Mesenchymal stem cell (in vitro differentiated cells and primary cell): ENCODE results near the gene PPP1R12B.
"Not testable (repeated sequence)": the region's sequence is repeated elsewhere in the genome, so short reads cannot be mapped to it uniquely, and the experiment has no call there.

ENCODE experiments used
- DNase-seq: peaks from one replicate; pipeline ENCODE4 v3.0.0-alpha.2; 2013
- H2AFZ ChIP-seq: one replicate; pipeline ENCODE4 v1.6.1; 2013; ENCODE audit warnings: low read depth, mild to moderate bottlenecking, control low read depth, inconsistent platforms, low read length, moderate library complexity
- H2AK5ac ChIP-seq: 2 replicates; pipeline ENCODE4 v1.6.1; 2013; ENCODE audit warnings: low read length, moderate library complexity, mild to moderate bottlenecking, inconsistent platforms; ENCODE audit not compliant: severe bottlenecking
- H2BK120ac ChIP-seq: one replicate; pipeline ENCODE4 v1.6.1; 2013; ENCODE audit warnings: low read depth, mild to moderate bottlenecking, inconsistent platforms, low read length, moderate library complexity
- H2BK12ac ChIP-seq, 2 experiments: one replicate each; pipeline ENCODE4 v1.6.1; 2013; ENCODE audit warnings: inconsistent platforms in 2 of 2, low read length in 2 of 2, mild to moderate bottlenecking in 2 of 2, moderate library complexity in 2 of 2, control low read depth in 1 of 2
- H2BK15ac ChIP-seq: one replicate; pipeline ENCODE4 v1.6.1; 2013; ENCODE audit warnings: mild to moderate bottlenecking, low read depth, inconsistent platforms; ENCODE audit not compliant: poor library complexity, severe bottlenecking
- H2BK5ac ChIP-seq: 2 replicates; pipeline ENCODE4 v1.6.1; 2013; ENCODE audit warnings: low read depth, mild to moderate bottlenecking, low read length, control low read depth, inconsistent platforms; ENCODE audit not compliant: poor library complexity, severe bottlenecking
- H3K14ac ChIP-seq, 2 experiments: one replicate each; pipeline ENCODE4 v1.6.1; 2013; ENCODE audit warnings: inconsistent platforms in 2 of 2, low read length in 2 of 2, control low read depth in 1 of 2, mild to moderate bottlenecking in 1 of 2, moderate library complexity in 1 of 2
- H3K18ac ChIP-seq, 2 experiments: one replicate each; pipeline ENCODE4 v1.6.1; 2013; ENCODE audit warnings: inconsistent platforms in 2 of 2, low read length in 2 of 2, control low read depth in 1 of 2, low read depth in 1 of 2, mild to moderate bottlenecking in 1 of 2
- H3K23ac ChIP-seq, 2 experiments: one replicate each; pipeline ENCODE4 v1.6.1; 2013; ENCODE audit warnings: inconsistent platforms in 2 of 2, low read length in 2 of 2, mild to moderate bottlenecking in 2 of 2, moderate library complexity in 2 of 2, control low read depth in 1 of 2
- H3K27ac ChIP-seq: 2 replicates; pipeline ENCODE4 v1.5.1; 2013; ENCODE audit warnings: mild to moderate bottlenecking, moderate library complexity, low read length, control low read depth, inconsistent platforms; ENCODE audit not compliant: poor library complexity, severe bottlenecking
- H3K27me3 ChIP-seq, 2 experiments: 2 replicates each; pipeline versions ENCODE4 v1.6.1 to v1.7.0; 2013; ENCODE audit warnings: low read length in 2 of 2, mild to moderate bottlenecking in 2 of 2, moderate library complexity in 2 of 2, control low read depth in 1 of 2, inconsistent platforms in 1 of 2; ENCODE audit not compliant: control insufficient read depth in 1 of 2, insufficient read depth in 1 of 2
- H3K36me3 ChIP-seq, 2 experiments: 2 replicates each; pipeline versions ENCODE4 v1.6.1 to v1.7.0; 2013; ENCODE audit warnings: low read length in 2 of 2, control low read depth in 1 of 2, inconsistent platforms in 1 of 2, low read depth in 1 of 2, mild to moderate bottlenecking in 1 of 2; ENCODE audit not compliant: insufficient read depth in 2 of 2, control insufficient read depth in 1 of 2
- H3K4ac ChIP-seq, 2 experiments: one replicate each; pipeline ENCODE4 v1.6.1; 2013; ENCODE audit warnings: inconsistent platforms in 2 of 2, low read length in 2 of 2, mild to moderate bottlenecking in 2 of 2, moderate library complexity in 2 of 2, control low read depth in 1 of 2, low read depth in 1 of 2
- H3K4me1 ChIP-seq: 2 replicates; pipeline ENCODE4 v1.6.1; 2013; ENCODE audit warnings: low read depth, low read length, control low read depth; ENCODE audit not compliant: control insufficient read depth, insufficient read depth
- H3K4me2 ChIP-seq: 2 replicates; pipeline ENCODE4 v1.6.1; 2013; ENCODE audit warnings: low read length, mild to moderate bottlenecking, inconsistent platforms; ENCODE audit not compliant: poor library complexity, severe bottlenecking
- H3K4me3 ChIP-seq, 2 experiments: 2 replicates each; pipeline versions ENCODE4 v1.5.1 to v1.7.0; 2013; ENCODE audit warnings: low read length in 2 of 2, mild to moderate bottlenecking in 2 of 2, control low read depth in 1 of 2, low read depth in 1 of 2; ENCODE audit not compliant: insufficient read depth in 1 of 2
- H3K79me1 ChIP-seq: replicated peaks from 2 replicates; pipeline ENCODE4 v1.6.1; 2013; ENCODE audit warnings: mild to moderate bottlenecking, control low read depth, low read length, inconsistent platforms; ENCODE audit not compliant: poor library complexity, severe bottlenecking
- H3K9ac ChIP-seq: 2 replicates; pipeline ENCODE4 v1.7.0; 2013; ENCODE audit warnings: mild to moderate bottlenecking, low read length, moderate library complexity
- H3K9me3 ChIP-seq: 2 replicates; pipeline ENCODE4 v1.7.0; 2013; ENCODE audit warnings: mild to moderate bottlenecking, low read length; ENCODE audit not compliant: control insufficient read depth
- H4K8ac ChIP-seq: one replicate; pipeline ENCODE4 v1.6.1; 2013; ENCODE audit warnings: inconsistent platforms, mild to moderate bottlenecking, low read length, moderate library complexity
- H4K91ac ChIP-seq: one replicate; pipeline ENCODE4 v1.6.1; 2013; ENCODE audit warnings: mild to moderate bottlenecking, low read length, inconsistent platforms
- WGBS: methylation state at CpG from one replicate; pipeline ENCODE4 v1.1.7; 2013; ENCODE audit warnings: mixed read lengths; 5-methylcytosine and 5-hydroxymethylcytosine counted together

The PPP1R12B gene

DNA sequence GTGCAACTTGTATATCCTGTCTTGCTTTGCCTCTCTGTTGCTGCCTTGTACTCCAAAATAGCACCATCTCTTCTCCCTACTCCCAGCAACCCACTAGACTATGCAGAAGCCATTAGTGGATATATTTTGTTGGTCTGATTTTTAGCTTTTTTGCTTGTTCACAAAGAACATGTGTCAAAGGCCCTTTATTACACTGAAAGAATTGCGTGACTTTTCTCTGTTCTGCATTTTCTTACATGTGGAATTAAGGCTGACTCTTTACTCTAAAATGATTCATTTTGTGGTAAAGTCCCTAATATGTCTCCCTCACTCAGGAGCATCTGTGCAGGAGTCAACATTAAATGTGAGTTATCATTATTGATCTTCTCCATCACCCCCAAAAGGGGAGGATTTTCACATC, 182.2 kb downstream of the PPP1R12B start:
- H3K23ac ChIP-seq, H3K4me3 ChIP-seq, H3K27ac ChIP-seq, H3K9me3 ChIP-seq, H2BK15ac ChIP-seq, H2BK5ac ChIP-seq, H4K91ac ChIP-seq, H3K4me1 ChIP-seq, H2AK5ac ChIP-seq, DNase-seq, H3K9ac ChIP-seq, H3K79me1 ChIP-seq, H2BK12ac ChIP-seq, H2BK120ac ChIP-seq, H3K4me2 ChIP-seq, H3K27me3 ChIP-seq, H2AFZ ChIP-seq, H4K8ac ChIP-seq, H3K18ac ChIP-seq, H3K36me3 ChIP-seq, H3K14ac ChIP-seq, H3K4ac ChIP-seq: not testable (repeated sequence)
- WGBS, result no CpG with 5 or more reads among the region's 1 CpG

DNA sequence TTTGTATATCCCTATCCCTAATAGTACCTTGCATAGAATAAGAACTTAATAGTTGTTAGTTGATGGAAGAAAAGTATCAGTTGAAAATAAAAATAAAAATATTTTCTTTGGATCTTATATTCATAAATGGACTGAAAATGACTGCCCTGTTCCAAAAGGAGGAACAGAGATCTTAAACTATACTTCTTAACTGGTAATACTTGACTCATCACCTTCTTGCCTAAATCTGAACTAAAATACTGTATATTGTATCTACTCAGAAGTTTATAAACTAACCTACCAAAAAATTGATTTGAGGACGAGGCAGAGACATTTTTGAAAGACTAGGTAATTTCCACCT, 182.9 kb downstream of the PPP1R12B start:
- Histone ChIP-seq H3K9ac (no peak overlapping the region), H3K14ac (no peak overlapping the region), H4K8ac (no peak overlapping the region), H3K4ac (no peak overlapping the region), H2AK5ac (no peak overlapping the region), H3K4me1 (no peaks in the 10 kb centered on the region), H2BK5ac (no peak overlapping the region), H2BK120ac (no peak overlapping the region), H3K79me1 (no peaks in the 10 kb centered on the region), H2AFZ (no peak overlapping the region), H3K4me3 (no peak overlapping the region), H3K27me3 (no peaks in the 10 kb centered on the region), H2BK15ac (no peak overlapping the region), H2BK12ac (no peak overlapping the region), H3K27ac (no peak overlapping the region), H3K4me2 (no peak overlapping the region), H3K18ac (no peak overlapping the region), H4K91ac (no peak overlapping the region), H3K9me3 (no peaks in the 10 kb centered on the region), H3K23ac (no peak overlapping the region), H3K36me3 (no peaks in the 10 kb centered on the region)
- 100% methylated on average over 1 of the region's 1 CpG for WGBS
- no peak for DNase-seq

DNA sequence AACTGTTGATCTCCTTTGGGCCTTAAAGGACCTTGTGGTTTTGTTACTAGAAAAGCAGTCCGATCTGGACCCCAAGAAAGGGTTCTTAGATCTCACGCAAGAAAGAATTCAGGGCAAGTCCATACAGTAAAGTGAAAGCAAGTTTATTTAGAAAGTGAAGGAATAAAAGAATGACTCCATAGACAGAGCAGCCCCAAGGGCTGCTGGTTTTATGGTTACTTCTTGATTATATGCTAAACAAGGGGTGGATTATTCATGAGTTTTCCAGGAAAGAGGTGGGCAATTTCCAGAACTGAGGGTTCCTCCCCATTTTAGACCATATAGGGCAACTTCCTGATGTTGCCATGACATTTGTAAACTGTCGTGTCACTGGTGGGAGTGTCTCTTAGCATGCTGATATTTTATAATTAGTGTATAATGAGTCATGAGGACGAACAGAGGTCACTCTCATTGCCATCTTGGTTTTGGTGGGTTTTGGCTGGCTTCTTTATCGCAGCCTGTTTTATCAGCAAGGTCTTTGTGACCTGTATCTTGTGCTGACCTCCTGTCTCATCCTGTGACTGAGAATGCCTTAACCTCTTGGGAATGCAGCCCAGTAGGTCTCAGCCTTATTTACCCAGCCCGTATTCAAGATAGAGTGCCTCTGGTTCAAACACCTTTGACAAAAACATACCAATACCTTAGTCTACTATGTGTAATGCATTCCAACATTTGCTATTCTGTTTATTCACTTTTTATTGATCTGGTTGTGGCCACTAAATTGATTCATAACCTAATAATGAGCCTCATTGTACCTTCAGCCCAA, 183.5 kb downstream of the PPP1R12B start:
- not testable (repeated sequence) for H3K27ac ChIP-seq, H4K8ac ChIP-seq, H3K18ac ChIP-seq, H3K36me3 ChIP-seq, H3K4ac ChIP-seq, H3K9me3 ChIP-seq, H2BK5ac ChIP-seq, H3K23ac ChIP-seq, H3K4me1 ChIP-seq, H2AK5ac ChIP-seq, H3K27me3 ChIP-seq, H3K4me3 ChIP-seq, H3K9ac ChIP-seq, H4K91ac ChIP-seq, H2BK12ac ChIP-seq, H3K4me2 ChIP-seq, H2AFZ ChIP-seq, H2BK15ac ChIP-seq, H2BK120ac ChIP-seq, H3K79me1 ChIP-seq, H3K14ac ChIP-seq
- DNase-seq, result peak; percentile 68
- 82% methylated on average over 6 of the region's 6 CpGs for WGBS

DNA sequence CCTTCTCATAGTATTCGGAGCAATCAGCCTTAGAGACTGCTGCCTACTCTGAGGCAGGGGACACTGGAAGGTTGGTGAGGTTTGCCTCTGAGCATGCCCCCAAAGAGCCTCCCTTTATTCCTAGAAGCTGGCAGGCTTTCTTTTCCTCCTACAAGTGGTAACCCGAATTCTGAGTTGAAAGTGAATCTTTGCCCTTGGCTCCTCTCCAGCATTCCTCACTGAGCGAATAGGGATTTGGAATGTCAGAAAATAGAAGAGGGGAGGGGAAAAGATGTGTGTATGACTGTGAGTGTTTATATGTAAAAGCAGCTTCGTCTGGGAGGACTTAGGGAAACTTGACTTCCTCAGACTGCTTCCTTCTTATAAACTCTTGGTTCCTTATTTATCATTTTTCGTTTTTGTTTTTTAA, 190.7 kb downstream of the PPP1R12B start:
- H3K14ac ChIP-seq, H4K8ac ChIP-seq, H3K9me3 ChIP-seq, H2BK5ac ChIP-seq, H3K27me3 ChIP-seq, H3K36me3 ChIP-seq, H2AK5ac ChIP-seq, H3K18ac ChIP-seq, H3K4ac ChIP-seq, H2BK15ac ChIP-seq, H2BK12ac ChIP-seq, H3K23ac ChIP-seq, H4K91ac ChIP-seq, H3K79me1 ChIP-seq, H2BK120ac ChIP-seq, H3K4me1 ChIP-seq, H2AFZ ChIP-seq: not testable (repeated sequence)
- peak overlapping the region; percentile 72 for H3K27ac ChIP-seq
- peak overlapping the region; percentile 91 for H3K9ac ChIP-seq
- 25% methylated on average over 4 of the region's 5 CpGs for WGBS
- peak; percentile 69 for DNase-seq
- H3K4me3 ChIP-seq, result peak overlapping the region in 1 of 2 experiments; percentile 76
- H3K4me2 ChIP-seq, result peak overlapping the region; percentile 9
